Panc1 (cell line): Measurements from ENCODE around the gene CDH23. TPM values are rescaled to one million over a fixed set of nuclear protein-coding genes. Genes with fewer than 3 reads are reported as not detected.
A peak's percentile ranks its signal among the peaks of the same experiment; 100 is the strongest.

Source experiments
- ATAC-seq: fragments of 200-7000 bp; cut with Tn5 transposase; 2 replicates; pipeline ENCODE4 v1.9.1; 2020; ENCODE audit warnings: mild to moderate bottlenecking, moderate library complexity
- BruUV-seq: library from RNA; stranded (reverse); fragments of 400-500 nt; replicated peaks from 2 replicates; lab custom pipeline; 2021; lab: Mats Ljungman, UMichigan
- CTCF ChIA-PET: fragments of 300-600 bp; sonication (Branson Sonifier 250); formaldehyde crosslinking; loops from one replicate; lab custom pipeline; 2022; ENCODE audit warnings: antibody characterized with exemption; lab: Charles Lee
- POLR2A ChIA-PET: fragments of 300-600 bp; sonication (Branson Sonifier 250); formaldehyde crosslinking; loops from one replicate; lab custom pipeline; 2022; ENCODE audit warnings: antibody characterized with exemption; lab: Charles Lee
- DNase-seq: peaks from one replicate; pipeline ENCODE4 v3.0.0-alpha.2; 2010; ENCODE audit warnings: low read depth, low spot score
- H3K27ac ChIP-seq: 2 replicates; pipeline ENCODE4 v1.5.1; 2011; ENCODE audit warnings: mild to moderate bottlenecking, low read length, inconsistent platforms
- H3K27me3 ChIP-seq: fragments of 200-500 bp; sonication (Bioruptor generic); 2 replicates; pipeline ENCODE4 v1.6.0; 2014; ENCODE audit warnings: low read length, inconsistent platforms; ENCODE audit not compliant: control insufficient read depth, insufficient read depth
- H3K36me3 ChIP-seq: fragments of 200-500 bp; sonication (Bioruptor generic); 2 replicates; pipeline ENCODE4 v1.5.1; 2014; ENCODE audit warnings: inconsistent platforms, mild to moderate bottlenecking, low read length, moderate library complexity; ENCODE audit not compliant: control insufficient read depth, insufficient read depth
- H3K4me1 ChIP-seq: 2 replicates; pipeline ENCODE4 v1.5.1; 2011; ENCODE audit warnings: inconsistent platforms, mild to moderate bottlenecking, low read length, moderate library complexity; ENCODE audit not compliant: control insufficient read depth, insufficient read depth
- H3K4me3 ChIP-seq, 2 experiments: 2 replicates each; pipeline ENCODE4 v1.5.1; 2011 to 2012; ENCODE audit warnings: low read depth in 2 of 2, low read length in 2 of 2, mild to moderate bottlenecking in 2 of 2, inconsistent platforms in 1 of 2, moderate library complexity in 1 of 2
- H3K9me3 ChIP-seq: fragments of 200-500 bp; sonication (Bioruptor generic); 2 replicates; pipeline ENCODE4 v1.5.1; 2014; ENCODE audit warnings: low read depth, mild to moderate bottlenecking, inconsistent platforms, low read length, moderate library complexity; ENCODE audit not compliant: control insufficient read depth, insufficient read depth
- POLR2AphosphoS5 ChIP-seq: IDR thresholded peaks from 2 replicates; pipeline ENCODE4 v1.6.1; 2012; ENCODE audit warnings: mild to moderate bottlenecking, low read depth, low read length, moderate library complexity
- SIN3A ChIP-seq: IDR thresholded peaks from 2 replicates; pipeline ENCODE4 v1.6.1; 2012; ENCODE audit warnings: low read depth, mild to moderate bottlenecking, low read length, moderate library complexity, borderline replicate concordance; ENCODE audit not compliant: insufficient read depth
- TCF7L2 ChIP-seq: IDR thresholded peaks from 2 replicates; pipeline ENCODE4 v1.6.1; 2011; ENCODE audit warnings: mild to moderate bottlenecking, low read depth, low read length, inconsistent platforms
- in situ Hi-C: cut with HindIII; loops from 2 replicates; pipeline ENCODE4 v1.10.0; 2016; ENCODE audit warnings: low sequenced_read_pairs, low pct_unique_long_range_greater_than_20kb
- intact Hi-C: fragments of 100-400 bp; cut with micrococcal nuclease; formaldehyde crosslinking; loops from one replicate; pipeline ENCODE4 v1.10.0; 2022; ENCODE audit not compliant: unreplicated experiment
- total RNA-seq: library from RNA; stranded (reverse); gene quantifications from one replicate; pipeline ENCODE4 v1.2.1, GENCODE V29; 2021; ENCODE audit not compliant: unreplicated experiment
- TF ChIP-seq, protein P1 (sequence below), 2 experiments: IDR thresholded peaks; 2 replicates each; pipeline ENCODE4 v1.6.1; 2011 to 2012; ENCODE audit warnings: low read depth in 2 of 2, control low read depth in 1 of 2, low read length in 1 of 2, mild to moderate bottlenecking in 1 of 2, moderate library complexity in 1 of 2; ENCODE audit not compliant: insufficient read depth in 1 of 2
- TF ChIP-seq, protein P2 (sequence below): fragments of 450-650 bp; IDR thresholded peaks from 2 replicates; pipeline ENCODE4 v1.5.1; 2017; ENCODE audit warnings: mild to moderate bottlenecking

Gene CDH23
- total RNA-seq, 1 experiment from 2014 or later = 2.7 TPM

DNA sequence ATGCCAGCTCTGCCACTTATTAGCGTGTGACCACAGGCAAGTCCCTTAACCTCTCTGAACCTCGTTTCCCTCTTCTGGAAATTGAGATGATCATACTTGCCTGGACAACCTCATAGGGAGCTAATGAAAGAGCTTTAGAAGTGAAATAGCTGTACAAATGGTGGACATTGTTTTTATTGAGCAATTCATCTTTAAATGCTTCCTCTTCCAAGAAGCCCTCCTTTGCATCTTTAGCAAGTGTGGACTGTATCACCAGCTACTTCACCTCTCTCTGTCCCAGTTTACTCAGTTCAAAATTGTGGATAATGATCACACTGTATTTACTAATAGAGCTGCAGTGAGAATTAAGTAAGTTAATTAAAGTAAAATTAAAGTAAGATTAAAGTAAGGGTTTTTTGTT lies 61.7 kb downstream of the CDH23 start:
- no peak for ATAC-seq
- ChIA-PET POLR2A (no interaction called here), CTCF (interaction anchor here (0.6 to 0.7 kb wide), 2 partner anchors 75 to 556 kb away, joined by 4 to 9 read pairs; no protein-coding TSS in a partner anchor)
- no TSS peak for BruUV-seq
- no peak for DNase-seq
- Histone ChIP-seq H3K27ac (no peak overlapping the region), H3K4me3 (no peak overlapping the region), H3K36me3 (no peaks in the 10 kb centered on the region), H3K9me3 (no peaks in the 10 kb centered on the region), H3K27me3 (peaks cover 12% of the 10 kb centered on the region), H3K4me1 (no peaks in the 10 kb centered on the region)
- no peak for TF ChIP-seq TCF7L2
- TF ChIP-seq SIN3A = no peak
- TF ChIP-seq POLR2AphosphoS5 = no peak
- TF ChIP-seq, protein P1, sequence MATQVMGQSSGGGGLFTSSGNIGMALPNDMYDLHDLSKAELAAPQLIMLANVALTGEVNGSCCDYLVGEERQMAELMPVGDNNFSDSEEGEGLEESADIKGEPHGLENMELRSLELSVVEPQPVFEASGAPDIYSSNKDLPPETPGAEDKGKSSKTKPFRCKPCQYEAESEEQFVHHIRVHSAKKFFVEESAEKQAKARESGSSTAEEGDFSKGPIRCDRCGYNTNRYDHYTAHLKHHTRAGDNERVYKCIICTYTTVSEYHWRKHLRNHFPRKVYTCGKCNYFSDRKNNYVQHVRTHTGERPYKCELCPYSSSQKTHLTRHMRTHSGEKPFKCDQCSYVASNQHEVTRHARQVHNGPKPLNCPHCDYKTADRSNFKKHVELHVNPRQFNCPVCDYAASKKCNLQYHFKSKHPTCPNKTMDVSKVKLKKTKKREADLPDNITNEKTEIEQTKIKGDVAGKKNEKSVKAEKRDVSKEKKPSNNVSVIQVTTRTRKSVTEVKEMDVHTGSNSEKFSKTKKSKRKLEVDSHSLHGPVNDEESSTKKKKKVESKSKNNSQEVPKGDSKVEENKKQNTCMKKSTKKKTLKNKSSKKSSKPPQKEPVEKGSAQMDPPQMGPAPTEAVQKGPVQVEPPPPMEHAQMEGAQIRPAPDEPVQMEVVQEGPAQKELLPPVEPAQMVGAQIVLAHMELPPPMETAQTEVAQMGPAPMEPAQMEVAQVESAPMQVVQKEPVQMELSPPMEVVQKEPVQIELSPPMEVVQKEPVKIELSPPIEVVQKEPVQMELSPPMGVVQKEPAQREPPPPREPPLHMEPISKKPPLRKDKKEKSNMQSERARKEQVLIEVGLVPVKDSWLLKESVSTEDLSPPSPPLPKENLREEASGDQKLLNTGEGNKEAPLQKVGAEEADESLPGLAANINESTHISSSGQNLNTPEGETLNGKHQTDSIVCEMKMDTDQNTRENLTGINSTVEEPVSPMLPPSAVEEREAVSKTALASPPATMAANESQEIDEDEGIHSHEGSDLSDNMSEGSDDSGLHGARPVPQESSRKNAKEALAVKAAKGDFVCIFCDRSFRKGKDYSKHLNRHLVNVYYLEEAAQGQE (IDR thresholded peaks at IDR 0.05; ENCODE audit: insufficient read depth in 1 of 2, low read depth in 2 of 2, low read length in 1 of 2) = no peak
- TF ChIP-seq, protein P2, sequence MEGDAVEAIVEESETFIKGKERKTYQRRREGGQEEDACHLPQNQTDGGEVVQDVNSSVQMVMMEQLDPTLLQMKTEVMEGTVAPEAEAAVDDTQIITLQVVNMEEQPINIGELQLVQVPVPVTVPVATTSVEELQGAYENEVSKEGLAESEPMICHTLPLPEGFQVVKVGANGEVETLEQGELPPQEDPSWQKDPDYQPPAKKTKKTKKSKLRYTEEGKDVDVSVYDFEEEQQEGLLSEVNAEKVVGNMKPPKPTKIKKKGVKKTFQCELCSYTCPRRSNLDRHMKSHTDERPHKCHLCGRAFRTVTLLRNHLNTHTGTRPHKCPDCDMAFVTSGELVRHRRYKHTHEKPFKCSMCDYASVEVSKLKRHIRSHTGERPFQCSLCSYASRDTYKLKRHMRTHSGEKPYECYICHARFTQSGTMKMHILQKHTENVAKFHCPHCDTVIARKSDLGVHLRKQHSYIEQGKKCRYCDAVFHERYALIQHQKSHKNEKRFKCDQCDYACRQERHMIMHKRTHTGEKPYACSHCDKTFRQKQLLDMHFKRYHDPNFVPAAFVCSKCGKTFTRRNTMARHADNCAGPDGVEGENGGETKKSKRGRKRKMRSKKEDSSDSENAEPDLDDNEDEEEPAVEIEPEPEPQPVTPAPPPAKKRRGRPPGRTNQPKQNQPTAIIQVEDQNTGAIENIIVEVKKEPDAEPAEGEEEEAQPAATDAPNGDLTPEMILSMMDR = no peak
- in situ Hi-C loops = no loop called here
- intact Hi-C loops = no loop called here

DNA sequence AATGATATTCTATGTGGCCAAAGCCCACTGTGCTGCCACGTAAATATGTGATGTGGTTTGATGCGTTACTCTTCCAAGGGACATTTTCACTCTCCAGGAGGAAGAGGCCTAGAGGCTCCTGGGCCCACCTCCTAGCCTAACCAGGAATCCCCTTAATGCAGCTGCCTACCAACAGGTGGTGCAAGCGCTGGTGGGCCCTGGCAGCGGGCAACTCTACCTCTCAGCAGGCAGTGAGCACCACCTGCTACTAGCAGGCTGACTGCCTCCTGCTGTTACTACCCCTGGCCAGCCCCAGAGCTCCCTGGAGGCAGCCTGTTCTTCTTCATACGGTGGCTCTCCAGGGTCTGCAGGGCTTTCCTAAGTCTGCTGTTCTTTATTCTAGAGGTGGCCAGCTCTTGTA lies 62.8 kb downstream of the CDH23 start:
- intact Hi-C loops = no loop called here
- DNase-seq (no peak), ATAC-seq (peak; percentile 31; the same call in 1 of the 2 replicates)
- TF ChIP-seq, protein P2 = no peak
- TF ChIP-seq, protein P1 (IDR thresholded peaks at IDR 0.05; ENCODE audit: insufficient read depth in 1 of 2, low read depth in 2 of 2, low read length in 1 of 2) = no peak
- TF ChIP-seq TCF7L2 (no peak), POLR2AphosphoS5 (no peak), SIN3A (no peak)
- POLR2A ChIA-PET = no interaction called here
- H3K27ac ChIP-seq = no peak overlapping the region
- in situ Hi-C loops = no loop called here
- H3K36me3 ChIP-seq = no peaks in the 10 kb centered on the region
- H3K9me3 ChIP-seq = no peaks in the 10 kb centered on the region
- no TSS peak for BruUV-seq
- CTCF ChIA-PET = no interaction called here
- H3K27me3 ChIP-seq = peaks cover 12% of the 10 kb centered on the region
- no peaks in the 10 kb centered on the region for H3K4me1 ChIP-seq
- no peak overlapping the region for H3K4me3 ChIP-seq
